Heart right ventricle (tissue), 16 donors: ENCODE measurements around the gene PTPN7. TPM values are rescaled to one million over a fixed set of nuclear protein-coding genes. Genes with fewer than 3 reads are reported as not detected.

Experiments used
- ATAC-seq, 8 donors: fragments of 200-7000 bp; cut with Tn5 transposase; one replicate each; pipeline ENCODE4 v1.9.1; 2020; ENCODE audit warnings: mild to moderate bottlenecking in 8 of 8, moderate library complexity in 8 of 8, moderate number of reproducible peaks in 1 of 8
- DNase-seq, 2 donors: peaks; one replicate each; pipeline ENCODE4 v3.0.0-alpha.2; 2020
- H3K27ac ChIP-seq, 10 donors: fragments of 200-600 bp; sonication (generic) in 2 of 10; one replicate each; pipeline versions ENCODE4 v1.5.0 to v1.8.0; 2020 to 2022; ENCODE audit warnings: mild to moderate bottlenecking in 3 of 10
- H3K27me3 ChIP-seq, 7 donors: fragments of 200-600 bp; one replicate each; pipeline ENCODE4 v1.8.0; 2021 to 2022; ENCODE audit warnings: mild to moderate bottlenecking in 2 of 7
- H3K36me3 ChIP-seq, 9 donors: fragments of 200-600 bp; sonication (generic) in 1 of 9; one replicate each; pipeline versions ENCODE4 v1.5.0 to v1.8.0; 2020 to 2022; ENCODE audit warnings: mild to moderate bottlenecking in 2 of 9
- H3K4me1 ChIP-seq, 9 donors: fragments of 200-600 bp; sonication (generic) in 1 of 9; one replicate each; pipeline versions ENCODE4 v1.5.0 to v1.8.0; 2020 to 2022; ENCODE audit warnings: mild to moderate bottlenecking in 4 of 9
- H3K4me3 ChIP-seq, 10 donors: fragments of 200-600 bp; sonication (generic) in 2 of 10; one replicate each; pipeline versions ENCODE4 v1.5.0 to v1.8.0; 2020 to 2022; ENCODE audit warnings: mild to moderate bottlenecking in 7 of 10, moderate library complexity in 2 of 10
- H3K9me3 ChIP-seq, 11 donors: fragments of 200-600 bp in 10 of 11; sonication (generic) in 2 of 11; one replicate each; pipeline versions ENCODE4 v1.5.0 to v1.8.0; 2013 to 2022; ENCODE audit warnings: mild to moderate bottlenecking in 2 of 11, control low read depth in 1 of 11, moderate library complexity in 1 of 11
- CTCF ChIP-seq, 9 donors: fragments of 200-600 bp; sonication (generic) in 2 of 9; IDR thresholded peaks; one replicate each; pipeline versions ENCODE4 v1.5.0 to v1.8.0; 2021 to 2022; ENCODE audit warnings: antibody characterized with exemption in 9 of 9, mild to moderate bottlenecking in 5 of 9, moderate library complexity in 1 of 9
- WGBS, 2 donors: extraction: QIAGEN DNeasy Blood & Tissue Kit; methylation state at CpG; one replicate each; pipeline ENCODE4 v1.1.7; 2013; ENCODE audit warnings: inconsistent platforms in 1 of 2; 5-methylcytosine and 5-hydroxymethylcytosine counted together
- intact Hi-C, 10 donors: fragments of 100-400 bp; cut with DNase I; formaldehyde crosslinking; loops; one replicate each; pipeline versions ENCODE4 v1.11.1 to v1.14.2; 2022
- polyA plus RNA-seq, 2 donors: library from polyadenylated mRNA; stranded (reverse); fragments of 200-250 nt; gene quantifications; one replicate each; pipeline ENCODE4 v1.2.3, GENCODE V29; 2013
- total RNA-seq, 10 donors: library from RNA; stranded (reverse); fragmentation: NEBNext Ultra II Directional in 3 of 10; extraction: Animal tissue kit (Norgen Biotek cat#: 25700) in 3 of 10; gene quantifications; one replicate each; pipeline versions ENCODE4 v1.2.1 to v1.2.4, GENCODE V29; 2021 to 2023
- donor health status: Arrhythmogenic right ventricular cardiomyopathy.
- donor health status: ischemic (EF 13 %, LVEDD 7.1; RV severe dilation, severe dysfunction).
- donor health status: healthy with polysubstance abuse.
- donor health status: DM: no; HTN: yes; CAD: no.
- donor health status: DM: no; HTN: no; CAD: no.
- donor health status: ischemic (EF 25% LVEDD 6.9; RV normal size, moderate dysfunction).
- donor health status: ischemic (EF 25% LVEDD 5.7; RV mildly dilated, moderate dysfunction).
- donor health status: healthy.
- donor health status: DM: yes; HTN: yes; CAD: no.
- donor health status: Ischemic cardiomyopathy.
- donor health status: ischemic (EF 35%, LVEDD 5.7; RV mildly dilated, moderate dysfunction).
- donor health status: nonischemic (EF 11% LVEDD 7.7; RV severe dilation, severe dysfunction).
- donor health status: DM: yes; HTN: yes; CAD: no.
- donor health status: PGD.
- donor health status: ischemic (EF 29% LVEDD 5.4; RV normal size, mild dysfunction).
- donor health status: nonischemic (EF 23%, LVEDD 6.1; RV moderate dilation, normal function).

Gene PTPN7
- total and polyA plus RNA-seq, 12 donors: 0.09 to 6.2 (median 0.47) TPM

GRCh38 chr1:202126426-202126825, 34.0 kb downstream of the PTPN7 start:
- no peaks in the 10 kb centered on the region for H3K27me3 ChIP-seq
- no peaks in the 10 kb centered on the region for H3K9me3 ChIP-seq
- intact Hi-C loops: no loop called here
- WGBS, 2 donors: 43 to 48% methylated on average over 9 of the region's 9 CpGs
- H3K4me1 ChIP-seq: peaks cover 0 to 17% (median 4%) of the 10 kb centered on the region in 9 donors
- H3K27ac ChIP-seq: no peak overlapping the region
- no peak for TF ChIP-seq CTCF (IDR thresholded peaks at IDR 0.05)
- ATAC-seq (no peak), DNase-seq (no peak)
- H3K4me3 ChIP-seq: no peak overlapping the region
- no peaks in the 10 kb centered on the region for H3K36me3 ChIP-seq

GRCh38 chr1:202125611-202126010, 34.8 kb downstream of the PTPN7 start:
- Histone ChIP-seq H3K9me3 (no peaks in the 10 kb centered on the region), H3K27me3 (no peaks in the 10 kb centered on the region), H3K4me3 (no peak overlapping the region), H3K36me3 (no peaks in the 10 kb centered on the region), H3K4me1 (peaks cover 0 to 14% (median under 1%) of the 10 kb centered on the region in 9 donors), H3K27ac (no peak overlapping the region)
- WGBS, 2 donors: 89 to 94% methylated on average over 8 of the region's 8 CpGs
- intact Hi-C loops: no loop called here
- DNase-seq (no peak), ATAC-seq (no peak)
- TF ChIP-seq CTCF (IDR thresholded peaks at IDR 0.05): no peak

GRCh38 chr1:202124142-202124541, 36.3 kb downstream of the PTPN7 start:
- no peak for TF ChIP-seq CTCF (IDR thresholded peaks at IDR 0.05)
- Histone ChIP-seq H3K36me3 (no peaks in the 10 kb centered on the region), H3K27me3 (no peaks in the 10 kb centered on the region), H3K27ac (no peak overlapping the region), H3K9me3 (no peaks in the 10 kb centered on the region), H3K4me1 (peaks cover 0 to 5% (median 0%) of the 10 kb centered on the region in 9 donors), H3K4me3 (no peak overlapping the region)
- 76 to 82% methylated on average over 7 of the region's 7 CpGs for WGBS, 2 donors
- intact Hi-C loops: no loop called here
- no peak for DNase-seq
- no peak for ATAC-seq

- no peak for ATAC-seq
- intact Hi-C loops: no loop called here
- 91 to 93% methylated on average over 10 of the region's 10 CpGs for WGBS, 2 donors
These were observed 37.0 kb downstream of the PTPN7 start for GRCh38 chr1:202123336-202123813.

More at GRCh38 chr1:202123336-202123813, 37.0 kb downstream of the PTPN7 start:
- no peaks in the 10 kb centered on the region for H3K36me3 ChIP-seq
- H3K4me1 ChIP-seq: peaks cover 0 to 9% (median 0%) of the 10 kb centered on the region in 9 donors
- H3K4me3 ChIP-seq: no peak overlapping the region
- H3K27me3 ChIP-seq: peaks cover 0 to 3% (median 0%) of the 10 kb centered on the region in 7 donors
- DNase-seq: no peak
- no peak overlapping the region for H3K27ac ChIP-seq
- H3K9me3 ChIP-seq: no peaks in the 10 kb centered on the region
- no peak for TF ChIP-seq CTCF (IDR thresholded peaks at IDR 0.05)
